ENCODE measurements around the gene TMTC2. TPM values are rescaled to one million over a fixed set of nuclear protein-coding genes. Genes with fewer than 3 reads are reported as not detected.

The TMTC2 gene
- total RNA-seq (2014; rRNA removed; shearing (Covaris generic); ENCODE audit: low replicate concordance) = 3.1 and 7.4 TPM in 2 replicates

DNA sequence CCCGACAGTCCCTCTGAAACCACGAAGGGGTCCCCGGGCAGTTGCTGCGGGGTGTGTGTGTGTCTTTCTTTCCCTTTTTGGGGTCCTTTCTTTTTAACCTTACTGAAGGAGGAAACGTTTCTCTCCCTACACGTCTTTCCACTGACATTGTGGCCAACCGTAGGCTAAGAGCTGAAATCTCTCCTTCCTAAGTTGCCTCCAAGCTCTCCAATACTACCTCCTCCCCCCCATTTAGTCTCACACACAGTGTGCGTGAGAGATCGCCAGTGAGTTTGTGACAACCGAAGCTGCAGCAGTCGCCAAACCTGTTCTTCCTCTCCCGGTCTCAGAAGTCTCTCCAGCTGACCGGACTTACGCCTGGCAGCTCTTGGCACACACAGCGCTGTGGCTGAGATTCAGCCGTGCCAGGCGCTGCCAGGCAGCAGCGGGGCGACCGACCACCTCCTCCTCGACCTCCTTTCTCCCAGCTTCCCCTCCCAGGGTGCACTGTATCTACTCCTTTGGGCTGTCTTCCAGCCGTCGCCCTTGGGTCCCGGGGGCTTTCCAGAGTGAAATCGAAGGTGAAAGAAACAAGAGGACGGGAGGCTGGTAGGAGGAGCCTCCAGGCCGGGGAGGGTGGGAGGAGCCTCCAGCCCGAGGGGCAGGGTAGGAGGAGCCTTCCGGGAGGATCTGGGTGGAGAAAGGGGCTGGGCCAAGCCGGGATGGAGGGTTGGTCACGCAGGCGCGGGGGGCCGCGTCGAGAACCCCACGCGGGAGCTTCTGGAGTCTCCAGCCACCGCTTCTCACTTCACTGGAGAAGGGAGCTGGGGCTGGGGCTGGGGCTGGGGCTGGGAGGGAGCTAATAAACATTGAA, at the start of gene TMTC2:
Gene TMTC2 (plus strand): TSS at position 739 of the 853 bp plus-strand sequence.
- DNase-seq (ENCODE audit: low read depth) = peak; percentile 98
- in situ Hi-C loops (cut with HindIII; ENCODE audit: low pct_unique_long_range_greater_than_20kb, low sequenced_read_pairs) = no loop called here

GRCh38 chr12:82638324-82638723, 48.4 kb upstream of the TMTC2 start:
- in situ Hi-C loops (cut with HindIII; ENCODE audit: low pct_unique_long_range_greater_than_20kb, low sequenced_read_pairs) = no loop called here
- DNase-seq (ENCODE audit: low read depth) = no peak

GRCh38 chr12:82644896-82645295, 41.8 kb upstream of the TMTC2 start:
- DNase-seq (ENCODE audit: low read depth) = no peak
- in situ Hi-C loops (cut with HindIII; ENCODE audit: low pct_unique_long_range_greater_than_20kb, low sequenced_read_pairs) = no loop called here

GRCh38 chr12:82645414-82645813, 41.3 kb upstream of the TMTC2 start:
- in situ Hi-C loops (cut with HindIII; ENCODE audit: low pct_unique_long_range_greater_than_20kb, low sequenced_read_pairs) = no loop called here

GRCh38 chr12:82647853-82648252, 38.9 kb upstream of the TMTC2 start:
- DNase-seq (ENCODE audit: low read depth) = no peak

More at GRCh38 chr12:82645414-82645813, 41.3 kb upstream of the TMTC2 start:
- no peak for DNase-seq (ENCODE audit: low read depth)

GRCh38 chr12:82648259-82648909, 38.3 kb upstream of the TMTC2 start:
- in situ Hi-C loops (cut with HindIII; ENCODE audit: low pct_unique_long_range_greater_than_20kb, low sequenced_read_pairs) = no loop called here
- no peak for DNase-seq (ENCODE audit: low read depth)

More at GRCh38 chr12:82647853-82648252, 38.9 kb upstream of the TMTC2 start:
- in situ Hi-C loops (cut with HindIII; ENCODE audit: low pct_unique_long_range_greater_than_20kb, low sequenced_read_pairs) = no loop called here

- DNase-seq (ENCODE audit: low read depth) = peak; percentile 94
- in situ Hi-C loops (cut with HindIII; ENCODE audit: low pct_unique_long_range_greater_than_20kb, low sequenced_read_pairs) = no loop called here
Measured at GRCh38 chr12:82650627-82651337, 35.9 kb upstream of the TMTC2 start.

- DNase-seq (ENCODE audit: low read depth) = peak; percentile 62
Measured at GRCh38 chr12:82651489-82651888, 35.2 kb upstream of the TMTC2 start.

DNA sequence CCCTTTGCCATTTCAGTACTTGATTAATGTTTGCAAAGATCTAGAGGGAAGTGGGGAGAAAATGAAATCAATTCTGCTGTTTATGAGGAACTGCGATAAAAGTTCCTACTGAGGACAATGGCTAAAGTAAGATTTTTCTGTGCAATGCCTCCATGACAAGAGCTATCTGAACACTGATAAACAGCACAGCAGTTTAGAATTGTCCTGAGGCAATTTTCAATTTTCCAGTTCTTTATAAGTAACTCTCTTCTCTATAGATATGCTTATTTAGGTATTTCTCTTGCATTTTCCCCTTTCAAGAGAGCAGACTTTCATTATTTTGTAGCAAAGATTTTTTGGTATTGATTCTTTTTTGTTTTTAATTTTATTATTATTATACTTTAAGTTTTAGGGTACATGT, 34.6 kb upstream of the TMTC2 start:
- DNase-seq (ENCODE audit: low read depth) = no peak
- in situ Hi-C loops (cut with HindIII; ENCODE audit: low pct_unique_long_range_greater_than_20kb, low sequenced_read_pairs) = no loop called here

More at GRCh38 chr12:82651489-82651888, 35.2 kb upstream of the TMTC2 start:
- in situ Hi-C loops (cut with HindIII; ENCODE audit: low pct_unique_long_range_greater_than_20kb, low sequenced_read_pairs) = no loop called here

DNA sequence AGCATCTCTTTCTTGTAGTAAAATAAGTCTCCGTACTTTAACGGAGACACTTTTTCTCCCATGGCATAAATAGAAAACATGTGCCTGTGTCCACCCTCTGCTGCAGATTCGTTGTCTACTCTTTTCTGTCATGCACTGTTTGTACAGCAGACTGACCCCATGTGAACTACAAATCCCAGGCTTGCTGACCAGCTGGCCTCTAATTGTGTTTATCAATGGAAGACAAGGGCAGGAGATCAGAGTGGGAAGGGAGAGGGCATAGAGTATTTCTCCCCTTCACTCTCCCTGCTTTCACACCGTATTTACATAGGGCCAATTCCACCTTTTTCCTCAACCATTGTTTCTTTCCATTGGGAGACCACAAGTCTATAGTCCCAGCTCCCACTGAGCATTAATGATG, 31.0 kb upstream of the TMTC2 start:
- in situ Hi-C loops (cut with HindIII; ENCODE audit: low pct_unique_long_range_greater_than_20kb, low sequenced_read_pairs) = no loop called here
- DNase-seq (ENCODE audit: low read depth) = no peak

GRCh38 chr12:82659343-82660207, 27.1 kb upstream of the TMTC2 start:
- no peak for DNase-seq (ENCODE audit: low read depth)
- in situ Hi-C loops (cut with HindIII; ENCODE audit: low pct_unique_long_range_greater_than_20kb, low sequenced_read_pairs) = no loop called here

GRCh38 chr12:82660541-82661325, 26.0 kb upstream of the TMTC2 start:
- in situ Hi-C loops (cut with HindIII; ENCODE audit: low pct_unique_long_range_greater_than_20kb, low sequenced_read_pairs) = no loop called here
- DNase-seq (ENCODE audit: low read depth) = no peak

DNA sequence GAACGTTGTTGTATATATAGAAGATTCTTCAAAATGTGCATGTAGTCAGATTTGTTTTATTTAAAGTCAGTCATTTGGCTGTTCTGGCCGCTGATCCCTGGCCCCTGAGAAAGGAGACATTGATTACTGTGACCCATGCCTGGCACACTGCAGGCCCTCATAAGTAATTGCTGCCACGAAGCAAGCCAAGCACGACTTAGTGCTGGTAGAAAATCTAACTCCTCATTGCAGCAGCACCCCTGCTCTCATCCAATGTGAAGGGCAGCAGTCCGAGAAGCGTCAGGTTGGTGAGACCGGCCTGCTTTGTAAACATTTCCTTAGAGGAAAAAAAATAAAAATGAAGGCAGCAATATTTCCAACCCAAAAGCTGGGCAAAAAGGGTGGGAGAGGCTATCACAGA, 22.8 kb upstream of the TMTC2 start:
- DNase-seq (ENCODE audit: low read depth) = no peak
- in situ Hi-C loops (cut with HindIII; ENCODE audit: low pct_unique_long_range_greater_than_20kb, low sequenced_read_pairs) = no loop called here

DNA sequence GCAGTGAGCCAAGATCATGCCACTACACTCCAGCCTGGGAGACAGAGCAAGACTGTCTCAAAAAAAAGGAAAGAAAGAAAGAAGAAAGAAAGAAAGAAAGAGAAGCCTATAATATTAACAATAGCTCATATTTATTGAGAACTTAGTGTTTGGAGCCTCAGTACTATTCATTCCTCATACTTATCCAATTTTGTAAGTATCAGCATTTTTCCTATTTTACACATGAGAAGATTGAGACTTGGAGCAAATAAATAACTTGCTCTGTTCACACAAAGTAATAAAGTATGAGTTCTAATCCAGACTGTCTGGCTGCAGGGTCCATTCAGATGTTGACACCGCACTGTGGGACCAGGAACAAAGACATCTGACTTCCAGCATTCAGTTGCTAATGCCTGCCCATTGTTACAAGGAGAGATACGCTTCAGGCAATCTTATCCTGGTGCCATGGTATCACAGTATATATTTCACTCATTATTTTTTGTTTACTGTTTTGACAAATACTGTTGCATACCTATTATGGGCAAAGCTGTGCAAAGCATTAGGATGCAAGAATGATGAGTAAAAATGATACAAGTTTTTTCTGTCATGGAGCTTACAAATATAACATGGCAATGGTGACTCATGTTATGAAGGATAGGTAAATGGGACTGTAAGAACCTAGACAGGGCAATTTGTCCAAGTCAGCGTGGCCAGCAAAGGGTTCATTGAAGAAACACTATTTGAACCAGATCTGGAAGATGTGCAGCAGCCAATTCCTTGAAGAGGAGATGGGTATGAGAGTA, 21.4 kb upstream of the TMTC2 start:
- no peak for DNase-seq (ENCODE audit: low read depth)
- in situ Hi-C loops (cut with HindIII; ENCODE audit: low pct_unique_long_range_greater_than_20kb, low sequenced_read_pairs) = no loop called here

DNA sequence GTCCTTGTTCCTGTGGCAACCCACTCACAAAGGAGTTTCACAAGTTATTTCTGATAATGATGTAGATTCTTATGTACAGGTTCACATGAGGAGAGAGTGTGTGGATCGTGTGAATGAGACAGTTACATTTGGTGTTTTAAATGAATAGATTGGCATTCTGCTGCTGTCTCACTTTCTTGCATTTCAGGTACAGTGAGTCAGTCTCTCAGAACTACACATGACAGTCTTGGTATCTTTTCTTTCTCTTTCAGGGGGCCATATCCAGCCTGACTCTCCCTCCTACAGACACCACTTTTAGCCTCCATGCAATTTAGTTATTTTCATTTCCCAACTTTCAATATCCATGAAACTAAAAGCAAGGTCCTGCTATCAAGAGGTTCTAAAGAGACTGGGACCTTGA, 19.9 kb upstream of the TMTC2 start:
- no peak for DNase-seq (ENCODE audit: low read depth)
- in situ Hi-C loops (cut with HindIII; ENCODE audit: low pct_unique_long_range_greater_than_20kb, low sequenced_read_pairs) = no loop called here

DNA sequence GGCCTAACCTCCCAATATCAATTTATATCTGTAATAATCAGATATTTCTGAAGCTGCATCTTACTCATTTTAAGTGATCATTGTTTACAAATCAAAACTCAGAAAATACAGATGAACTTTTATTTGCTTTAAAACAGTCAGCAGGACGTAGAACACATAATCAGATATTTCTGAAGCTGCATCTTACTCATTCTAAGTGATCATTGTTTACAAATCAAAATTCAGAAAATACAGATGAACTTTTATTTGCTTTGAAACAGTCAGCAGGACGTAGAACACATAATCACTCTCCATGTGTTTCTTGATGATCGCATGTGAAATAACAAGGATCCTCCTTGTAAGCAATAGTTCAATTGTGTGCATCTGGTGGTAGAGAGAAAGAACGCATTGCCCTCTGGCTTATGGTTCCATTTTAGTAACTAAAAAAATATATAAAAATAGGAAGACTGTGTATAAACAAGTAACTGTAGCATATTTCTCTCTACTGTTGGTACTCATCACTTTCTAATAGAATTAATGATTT, 15.0 kb upstream of the TMTC2 start:
- in situ Hi-C loops (cut with HindIII; ENCODE audit: low pct_unique_long_range_greater_than_20kb, low sequenced_read_pairs) = no loop called here
- no peak for DNase-seq (ENCODE audit: low read depth)

All from Caki2 (cell line).